ENCODE measurements around the gene TPD52L1.

Gene TPD52L1

GRCh38 chr6:125212377-125212776 is 58.8 kb downstream of the TPD52L1 start:
- no peak for DNase-seq

GRCh38 chr6:125213939-125214338 is 60.4 kb downstream of the TPD52L1 start:
- no peak for DNase-seq

- no peak for DNase-seq
These were observed 61.8 kb downstream of the TPD52L1 start for GRCh38 chr6:125215252-125215819.

GRCh38 chr6:125216015-125216414 is 62.4 kb downstream of the TPD52L1 start:
- DNase-seq: no peak

GRCh38 chr6:125217369-125217768 is 63.8 kb downstream of the TPD52L1 start:
- no peak for DNase-seq

GRCh38 chr6:125217992-125218391 is 64.4 kb downstream of the TPD52L1 start:
- no peak for DNase-seq

GRCh38 chr6:125219361-125219895 is 65.9 kb downstream of the TPD52L1 start:
- no peak for DNase-seq

- DNase-seq: no peak
These were observed 67.1 kb downstream of the TPD52L1 start for GRCh38 chr6:125220712-125221111.

GRCh38 chr6:125222531-125223455 is 69.2 kb downstream of the TPD52L1 start:
- no peak for DNase-seq

- no peak for DNase-seq
These were observed 70.8 kb downstream of the TPD52L1 start for GRCh38 chr6:125224231-125224861.

- DNase-seq: no peak
These were observed 73.7 kb downstream of the TPD52L1 start for GRCh38 chr6:125227244-125227643.

- no peak for DNase-seq
These were observed 75.5 kb downstream of the TPD52L1 start for GRCh38 chr6:125228981-125229479.

- peak; percentile 63 for DNase-seq
These were observed 77.1 kb downstream of the TPD52L1 start for GRCh38 chr6:125230674-125231073.

- DNase-seq: no peak
These were observed 77.6 kb downstream of the TPD52L1 start for GRCh38 chr6:125231133-125231532.

- DNase-seq: no peak
These were observed 78.2 kb downstream of the TPD52L1 start for GRCh38 chr6:125231574-125232343.

- DNase-seq: no peak
These were observed 78.9 kb downstream of the TPD52L1 start for GRCh38 chr6:125232466-125232865.

GRCh38 chr6:125233202-125233601 is 79.6 kb downstream of the TPD52L1 start:
- DNase-seq: no peak

GRCh38 chr6:125236536-125237327 is 83.2 kb downstream of the TPD52L1 start:
- no peak for DNase-seq

GRCh38 chr6:125237764-125238163 is 84.2 kb downstream of the TPD52L1 start:
- DNase-seq: no peak

- DNase-seq: no peak
These were observed 91.5 kb downstream of the TPD52L1 start for GRCh38 chr6:125245109-125245508.

GRCh38 chr6:125245523-125246264 is 92.1 kb downstream of the TPD52L1 start:
- no peak for DNase-seq
